Ishikawa (cell line): ENCODE results near the gene CEP112.

ENCODE experiments used
- CEBPB ChIP-seq: IDR thresholded peaks from 2 replicates; pipeline ENCODE4 v1.6.1; 2012
- CREB1 ChIP-seq: IDR thresholded peaks from 2 replicates; pipeline ENCODE4 v1.6.1; 2012; ENCODE audit warnings: low read depth
- EGR1 ChIP-seq: IDR thresholded peaks from 2 replicates; pipeline ENCODE4 v1.6.1; 2012
- EP300 ChIP-seq: IDR thresholded peaks from 2 replicates; pipeline ENCODE4 v1.6.1; 2012; ENCODE audit warnings: borderline replicate concordance
- MAX ChIP-seq: IDR thresholded peaks from 2 replicates; pipeline ENCODE4 v1.6.1; 2012
- NFIC ChIP-seq: IDR thresholded peaks from 2 replicates; pipeline ENCODE4 v1.6.1; 2012
- RAD21 ChIP-seq: IDR thresholded peaks from 2 replicates; pipeline ENCODE4 v1.6.1; 2012; ENCODE audit warnings: low read depth
- REST ChIP-seq: IDR thresholded peaks from 2 replicates; pipeline ENCODE4 v1.6.1; 2012; ENCODE audit warnings: low read depth, mild to moderate bottlenecking
- TAF1 ChIP-seq: IDR thresholded peaks from 2 replicates; pipeline ENCODE4 v1.6.1; 2012; ENCODE audit warnings: low read depth, mild to moderate bottlenecking
- TCF12 ChIP-seq: IDR thresholded peaks from 2 replicates; pipeline ENCODE4 v1.6.1; 2012; ENCODE audit warnings: low read depth
- TEAD4 ChIP-seq: IDR thresholded peaks from 2 replicates; pipeline ENCODE4 v1.6.1; 2012
- USF1 ChIP-seq: IDR thresholded peaks from 2 replicates; pipeline ENCODE4 v1.6.1; 2012

- TF ChIP-seq EP300 = no peak
- TF ChIP-seq USF1 = no peak
- no peak for TF ChIP-seq TAF1
- TF ChIP-seq MAX = no peak
- no peak for TF ChIP-seq RAD21
- no peak for TF ChIP-seq TEAD4
- no peak for TF ChIP-seq EGR1
- no peak for TF ChIP-seq TCF12
- no peak for TF ChIP-seq NFIC
- no peak for TF ChIP-seq REST
- TF ChIP-seq CREB1 = no peak
- no peak for TF ChIP-seq CEBPB
These were observed 207.6 kb downstream of the CEP112 start for GRCh38 chr17:65984299-65984698.
